ENCODE data around the gene DEXI. TPM values are rescaled to one million over a fixed set of nuclear protein-coding genes. Genes with fewer than 3 reads are reported as not detected.

Gene DEXI
- total and polyA plus RNA-seq, 9 of the 15 experiments (the other 6 are each of a cell fraction or from before 2014, with no cell fraction given), result 2.9 to 40.1 (median 22.0) TPM

DNA sequence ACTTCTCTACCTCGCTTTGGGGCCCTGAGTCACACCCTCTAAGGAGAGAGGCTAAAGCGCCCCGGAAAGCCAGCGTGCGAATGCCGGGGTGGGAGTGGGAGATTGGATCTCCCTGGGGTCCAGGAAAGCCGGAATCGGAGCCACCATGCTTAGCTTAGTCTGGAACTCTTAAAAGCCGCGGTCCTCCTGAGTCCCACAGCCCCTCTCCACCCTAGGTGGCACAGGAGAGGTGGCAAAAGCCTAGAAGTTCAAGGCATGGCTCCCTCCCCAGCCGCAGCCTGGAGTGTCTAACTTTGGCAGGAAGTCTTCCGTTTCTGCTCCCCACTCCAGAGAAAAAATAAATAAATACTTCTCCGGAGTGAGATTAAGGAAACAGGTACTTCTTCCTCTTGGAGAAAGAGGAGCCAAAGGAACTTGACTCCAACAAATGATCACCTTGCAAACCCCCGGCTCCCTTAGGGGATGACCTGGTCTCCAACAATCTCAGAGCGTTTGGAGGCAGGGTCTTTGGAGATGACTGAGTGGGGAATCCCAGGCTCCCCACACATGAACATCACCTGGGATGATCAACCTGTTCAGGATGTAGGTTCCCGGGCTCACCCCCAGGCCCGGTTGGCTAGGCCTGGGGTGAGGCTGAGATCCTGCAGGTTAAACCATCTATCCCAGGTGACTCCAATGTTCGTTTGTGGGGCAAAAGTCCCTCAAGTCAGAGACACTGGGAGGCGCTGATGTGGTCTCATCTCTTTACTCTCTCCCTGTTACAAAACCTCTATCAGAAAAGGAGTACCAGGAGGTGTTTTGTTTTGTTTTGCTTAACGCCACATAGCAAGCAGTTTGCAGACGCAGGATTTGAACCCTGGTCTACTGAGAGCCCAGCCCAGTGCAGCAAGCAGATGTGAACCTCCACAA, 62.3 kb downstream of the DEXI start:
- CTCF ChIA-PET (ENCODE audit: low intra/inter-chr PET ratio), result no interaction called here
- Histone ChIP-seq H3K4me3 (no peak overlapping the region), H3K27ac (ENCODE audit: extremely low read depth, low read depth, low read length) (no peak overlapping the region), H3K9ac (ENCODE audit: insufficient read depth in 1 of 2, low read depth in 2 of 2, low read length in 2 of 2) (no peak overlapping the region), H3K79me2 (ENCODE audit: control insufficient read depth, insufficient read depth, low read length) (no peaks in the 10 kb centered on the region), H3K4me1 (replicated peaks in 1 of 2; ENCODE audit: control insufficient read depth in 2 of 2, insufficient read depth in 2 of 2, low read length in 2 of 2) (peaks cover 4 to 8% of the 10 kb centered on the region in 2 experiments; a peak in 3 of 5 replicates), H3K9me3 (replicated peaks; ENCODE audit: control insufficient read depth, insufficient read depth, low read depth, low read length) (no peaks in the 10 kb centered on the region), H4K20me1 (replicated peaks; ENCODE audit: control insufficient read depth, insufficient read depth, low read length) (peaks cover 3% of the 10 kb centered on the region; the same call in 1 of the 2 replicates), H3K9me1 (ENCODE audit: control insufficient read depth, insufficient read depth, low read length) (no peaks in the 10 kb centered on the region), H3K4me2 (ENCODE audit: insufficient read depth, low read length) (no peak overlapping the region), H3K36me3 (ENCODE audit: control insufficient read depth, insufficient read depth, low read length) (no peaks in the 10 kb centered on the region), H3K27me3 (ENCODE audit: control insufficient read depth in 2 of 2, insufficient read depth in 2 of 2, low read length in 2 of 2) (peaks cover 41 to 52% of the 10 kb centered on the region in 2 experiments), H2AFZ (ENCODE audit: low read depth, low read length) (no peak overlapping the region)
- in situ Hi-C loops (cut with MboI) (no loop called here), intact Hi-C loops (cut with micrococcal nuclease) (no loop called here)
- DNase-seq (ENCODE audit: extremely low read depth in 1 of 4, low spot score in 3 of 4) (no peak), ATAC-seq (no peak), FAIRE-seq (no peak)
- POLR2A ChIA-PET, result no interaction called here
- BruUV-seq (replicated peaks), result no TSS peak
- WGBS (ENCODE audit: insufficient coverage, low coverage, missing lambda C conversion rate), result 8% methylated on average over 19 of the region's 21 CpGs
- TF ChIP-seq POLR3A (IDR thresholded peaks at IDR 0.05; ENCODE audit: borderline replicate concordance, extremely low read depth, insufficient read depth, insufficient read length), result no peak
- TF ChIP-seq ZNF583 (CRISPR knock-in tag; IDR thresholded peaks at IDR 0.05), result no peak
- TF ChIP-seq, protein P1, sequence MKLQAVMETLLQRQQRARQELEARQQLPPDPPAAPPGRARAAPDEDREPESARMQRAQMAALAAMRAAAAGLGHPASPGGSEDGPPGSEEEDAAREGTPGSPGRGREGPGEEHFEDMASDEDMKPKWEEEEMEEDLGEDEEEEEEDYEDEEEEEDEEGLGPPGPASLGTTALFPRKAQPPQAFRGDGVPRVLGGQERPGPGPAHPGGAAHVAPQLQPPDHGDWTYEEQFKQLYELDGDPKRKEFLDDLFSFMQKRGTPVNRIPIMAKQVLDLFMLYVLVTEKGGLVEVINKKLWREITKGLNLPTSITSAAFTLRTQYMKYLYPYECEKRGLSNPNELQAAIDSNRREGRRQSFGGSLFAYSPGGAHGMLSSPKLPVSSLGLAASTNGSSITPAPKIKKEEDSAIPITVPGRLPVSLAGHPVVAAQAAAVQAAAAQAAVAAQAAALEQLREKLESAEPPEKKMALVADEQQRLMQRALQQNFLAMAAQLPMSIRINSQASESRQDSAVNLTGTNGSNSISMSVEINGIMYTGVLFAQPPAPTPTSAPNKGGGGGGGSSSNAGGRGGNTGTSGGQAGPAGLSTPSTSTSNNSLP (IDR thresholded peaks at IDR 0.05; ENCODE audit: borderline replicate concordance, low read depth, low read length), result no peak
- TF ChIP-seq RCOR1 (IDR thresholded peaks at IDR 0.05; ENCODE audit: borderline replicate concordance in 1 of 2, low read depth in 2 of 2, low read length in 2 of 2), result no peak
- TF ChIP-seq HDAC3 (IDR thresholded peaks at IDR 0.05; ENCODE audit: borderline replicate concordance, partially characterized antibody), result no peak
- no peak for TF ChIP-seq NFATC3 (IDR thresholded peaks at IDR 0.05)
- no peak for TF ChIP-seq ZNF121 (CRISPR knock-in tag; conservative IDR thresholded peaks at IDR 0.05)
- TF ChIP-seq, protein P2, sequence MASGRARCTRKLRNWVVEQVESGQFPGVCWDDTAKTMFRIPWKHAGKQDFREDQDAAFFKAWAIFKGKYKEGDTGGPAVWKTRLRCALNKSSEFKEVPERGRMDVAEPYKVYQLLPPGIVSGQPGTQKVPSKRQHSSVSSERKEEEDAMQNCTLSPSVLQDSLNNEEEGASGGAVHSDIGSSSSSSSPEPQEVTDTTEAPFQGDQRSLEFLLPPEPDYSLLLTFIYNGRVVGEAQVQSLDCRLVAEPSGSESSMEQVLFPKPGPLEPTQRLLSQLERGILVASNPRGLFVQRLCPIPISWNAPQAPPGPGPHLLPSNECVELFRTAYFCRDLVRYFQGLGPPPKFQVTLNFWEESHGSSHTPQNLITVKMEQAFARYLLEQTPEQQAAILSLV (tag; IDR thresholded peaks at IDR 0.05), result no peak
- TF ChIP-seq, protein P3, sequence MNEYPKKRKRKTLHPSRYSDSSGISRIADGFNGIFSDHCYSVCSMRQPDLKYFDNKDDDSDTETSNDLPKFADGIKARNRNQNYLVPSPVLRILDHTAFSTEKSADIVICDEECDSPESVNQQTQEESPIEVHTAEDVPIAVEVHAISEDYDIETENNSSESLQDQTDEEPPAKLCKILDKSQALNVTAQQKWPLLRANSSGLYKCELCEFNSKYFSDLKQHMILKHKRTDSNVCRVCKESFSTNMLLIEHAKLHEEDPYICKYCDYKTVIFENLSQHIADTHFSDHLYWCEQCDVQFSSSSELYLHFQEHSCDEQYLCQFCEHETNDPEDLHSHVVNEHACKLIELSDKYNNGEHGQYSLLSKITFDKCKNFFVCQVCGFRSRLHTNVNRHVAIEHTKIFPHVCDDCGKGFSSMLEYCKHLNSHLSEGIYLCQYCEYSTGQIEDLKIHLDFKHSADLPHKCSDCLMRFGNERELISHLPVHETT (CRISPR knock-in tag; conservative IDR thresholded peaks at IDR 0.05 in 1 of 2, IDR thresholded peaks at IDR 0.05 in 1 of 2), result no peak
- no peak for TF ChIP-seq ZFX (CRISPR knock-in tag; IDR thresholded peaks at IDR 0.05)
- no peak for TF ChIP-seq ZNF717 (CRISPR knock-in tag; IDR thresholded peaks at IDR 0.05)
- no peak for TF ChIP-seq ZNF274 (IDR thresholded peaks at IDR 0.05; ENCODE audit: borderline replicate concordance, low read depth, low read length)

Measured in K562 (cell line).